GM23248 (cell line): Measurements from ENCODE around the gene PDSS2. TPM values are rescaled to one million over a fixed set of nuclear protein-coding genes. Genes with fewer than 3 reads are reported as not detected.

ENCODE experiments used
- DNase-seq: peaks from one replicate; pipeline ENCODE4 v3.0.0-alpha.2; 2015
- H2AFZ ChIP-seq: fragments of 200-600 bp; sonication (generic); 2 replicates; pipeline ENCODE4 v1.6.1; 2016; ENCODE audit warnings: antibody characterized with exemption
- H3F3A ChIP-seq: fragments of 200-600 bp; sonication (generic); 2 replicates; pipeline ENCODE4 v1.6.1; 2016; ENCODE audit warnings: mild to moderate bottlenecking, antibody characterized with exemption, mixed run types; ENCODE audit not compliant: insufficient read depth
- H3K27ac ChIP-seq: fragments of 200-600 bp; sonication (generic); 2 replicates; pipeline ENCODE4 v1.5.1; 2016; ENCODE audit warnings: mild to moderate bottlenecking
- H3K27me3 ChIP-seq: fragments of 200-600 bp; sonication (generic); replicated peaks from 2 replicates; pipeline ENCODE4 v1.6.1; 2016; ENCODE audit warnings: mild to moderate bottlenecking; ENCODE audit not compliant: insufficient read depth
- H3K36me3 ChIP-seq: fragments of 200-600 bp; sonication (generic); 2 replicates; pipeline ENCODE4 v1.6.1; 2016; ENCODE audit warnings: low read depth, mild to moderate bottlenecking
- H3K4me1 ChIP-seq: fragments of 200-600 bp; sonication (generic); 2 replicates; pipeline ENCODE4 v1.6.1; 2016; ENCODE audit warnings: mild to moderate bottlenecking; ENCODE audit not compliant: insufficient read depth
- H3K4me2 ChIP-seq: fragments of 200-600 bp; sonication (generic); one replicate; pipeline ENCODE4 v1.6.1; 2016; ENCODE audit warnings: mild to moderate bottlenecking; ENCODE audit not compliant: unreplicated experiment
- H3K4me3 ChIP-seq: fragments of 200-600 bp; sonication (generic); 2 replicates; pipeline ENCODE4 v1.5.1; 2016; ENCODE audit warnings: mild to moderate bottlenecking
- H3K79me2 ChIP-seq: fragments of 200-600 bp; sonication (generic); 2 replicates; pipeline ENCODE4 v1.6.1; 2016; ENCODE audit warnings: mild to moderate bottlenecking; ENCODE audit not compliant: insufficient read depth
- H3K9ac ChIP-seq: fragments of 200-600 bp; sonication (generic); 2 replicates; pipeline ENCODE4 v1.6.1; 2016; ENCODE audit warnings: mild to moderate bottlenecking
- H3K9me2 ChIP-seq: fragments of 200-600 bp; sonication (generic); 2 replicates; pipeline ENCODE4 v1.6.1; 2016; ENCODE audit warnings: mixed run types, mild to moderate bottlenecking, moderate library complexity; ENCODE audit not compliant: insufficient read depth
- H3K9me3 ChIP-seq: fragments of 200-600 bp; sonication (generic); one replicate; pipeline ENCODE4 v1.6.1; 2017; ENCODE audit warnings: low read depth
- H4K20me1 ChIP-seq: fragments of 200-600 bp; sonication (generic); 2 replicates; pipeline ENCODE4 v1.6.0; 2016; ENCODE audit not compliant: insufficient read depth
- EZH2 ChIP-seq: fragments of 200-600 bp; sonication (generic); IDR thresholded peaks from 2 replicates; pipeline ENCODE4 v1.6.1; 2018; ENCODE audit warnings: antibody characterized with exemption, mild to moderate bottlenecking; ENCODE audit not compliant: insufficient read depth, poor library complexity, severe bottlenecking
- EZH2phosphoT487 ChIP-seq: fragments of 200-600 bp; sonication (generic); IDR thresholded peaks from 2 replicates; pipeline ENCODE4 v1.6.1; 2018; ENCODE audit warnings: antibody characterized with exemption, moderate library complexity, mild to moderate bottlenecking, low read depth; ENCODE audit not compliant: insufficient read depth
- WGBS, 2 experiments: methylation state at CpG; one replicate each; pipeline ENCODE4 v1.1.6; 2015 to 2017; ENCODE audit warnings: low lambda C conversion rate in 2 of 2, low coverage in 1 of 2; ENCODE audit errors: missing lambda C conversion rate in 2 of 2; 5-methylcytosine and 5-hydroxymethylcytosine counted together
- in situ Hi-C: fragments of 300-500 bp; cut with MboI; formaldehyde crosslinking; loops from 2 replicates; pipeline ENCODE4 v1.15.0; 2020
- polyA plus RNA-seq: library from polyadenylated mRNA; unstranded; fragments of >200 nt; fragmentation: Nextera tagmentation; extraction: Ambion mirVana; gene quantifications from 2 replicates; pipeline ENCODE4 v1.2.1, GENCODE V29; 2016
- total RNA-seq: library from RNA; depleted of rRNA; stranded (reverse); fragments of >200 nt; shearing (Covaris generic); gene quantifications from 2 replicates; pipeline ENCODE4 v1.2.3, GENCODE V29; 2014; rRNA removed

The PDSS2 gene, protein sequence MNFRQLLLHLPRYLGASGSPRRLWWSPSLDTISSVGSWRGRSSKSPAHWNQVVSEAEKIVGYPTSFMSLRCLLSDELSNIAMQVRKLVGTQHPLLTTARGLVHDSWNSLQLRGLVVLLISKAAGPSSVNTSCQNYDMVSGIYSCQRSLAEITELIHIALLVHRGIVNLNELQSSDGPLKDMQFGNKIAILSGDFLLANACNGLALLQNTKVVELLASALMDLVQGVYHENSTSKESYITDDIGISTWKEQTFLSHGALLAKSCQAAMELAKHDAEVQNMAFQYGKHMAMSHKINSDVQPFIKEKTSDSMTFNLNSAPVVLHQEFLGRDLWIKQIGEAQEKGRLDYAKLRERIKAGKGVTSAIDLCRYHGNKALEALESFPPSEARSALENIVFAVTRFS
- 10.3 and 12.5 TPM in 2 replicates for total RNA-seq
- 9.9 and 11.4 TPM in 2 replicates for polyA plus RNA-seq

- Histone ChIP-seq H3K4me1 (no peaks in the 10 kb centered on the region), H3K27ac (peak within 1 kb of the TSS; percentile 65), H2AFZ (peak within 1 kb of the TSS; percentile 98), H3K4me2 (peak within 1 kb of the TSS; percentile 78), H3K9me3 (no peaks in the 10 kb centered on the region), H3F3A (no peaks in the 10 kb centered on the region), H3K4me3 (peak within 1 kb of the TSS; percentile 89), H3K9ac (peak within 1 kb of the TSS; percentile 88), H3K9me2 (no peaks in the 10 kb centered on the region), H4K20me1 (no peaks in the 10 kb centered on the region), H3K27me3 (no peaks in the 10 kb centered on the region), H3K79me2 (peaks cover 43% of the 10 kb centered on the region), H3K36me3 (no peaks in the 10 kb centered on the region)
- peak; percentile 99 for DNase-seq
- 2% methylated on average over 36 to 43 of the region's 46 CpGs for WGBS, 2 experiments
- in situ Hi-C loops: no loop called here
- TF ChIP-seq EZH2phosphoT487 (no peak), EZH2 (no peak)
Observed at GRCh38 chr6:107459283-107460082, at the start of gene PDSS2. TSS of gene PDSS2 (minus strand) at chr6:107459564. CDS start at chr6:107459285, 279 bp downstream.

GRCh38 chr6:107506145-107506544 lies 46.8 kb upstream of the PDSS2 start:
- DNase-seq: no peak
- H3K4me2 ChIP-seq: no peak overlapping the region
- no peaks in the 10 kb centered on the region for H3K79me2 ChIP-seq
- no peak overlapping the region for H3K27ac ChIP-seq
- no peak overlapping the region for H3K4me3 ChIP-seq
- no peaks in the 10 kb centered on the region for H3F3A ChIP-seq
- in situ Hi-C loops: no loop called here
- H3K36me3 ChIP-seq: no peaks in the 10 kb centered on the region
- H3K4me1 ChIP-seq: no peaks in the 10 kb centered on the region
- no peaks in the 10 kb centered on the region for H3K9me2 ChIP-seq
- no peaks in the 10 kb centered on the region for H3K9me3 ChIP-seq
- no peaks in the 10 kb centered on the region for H3K27me3 ChIP-seq
- no peak overlapping the region for H2AFZ ChIP-seq
- TF ChIP-seq EZH2phosphoT487 (no peak), EZH2 (no peak)
- H4K20me1 ChIP-seq: no peaks in the 10 kb centered on the region
- WGBS, 2 experiments: 96 to 100% methylated on average over 1 of the region's 1 CpG
- no peak overlapping the region for H3K9ac ChIP-seq

DNA sequence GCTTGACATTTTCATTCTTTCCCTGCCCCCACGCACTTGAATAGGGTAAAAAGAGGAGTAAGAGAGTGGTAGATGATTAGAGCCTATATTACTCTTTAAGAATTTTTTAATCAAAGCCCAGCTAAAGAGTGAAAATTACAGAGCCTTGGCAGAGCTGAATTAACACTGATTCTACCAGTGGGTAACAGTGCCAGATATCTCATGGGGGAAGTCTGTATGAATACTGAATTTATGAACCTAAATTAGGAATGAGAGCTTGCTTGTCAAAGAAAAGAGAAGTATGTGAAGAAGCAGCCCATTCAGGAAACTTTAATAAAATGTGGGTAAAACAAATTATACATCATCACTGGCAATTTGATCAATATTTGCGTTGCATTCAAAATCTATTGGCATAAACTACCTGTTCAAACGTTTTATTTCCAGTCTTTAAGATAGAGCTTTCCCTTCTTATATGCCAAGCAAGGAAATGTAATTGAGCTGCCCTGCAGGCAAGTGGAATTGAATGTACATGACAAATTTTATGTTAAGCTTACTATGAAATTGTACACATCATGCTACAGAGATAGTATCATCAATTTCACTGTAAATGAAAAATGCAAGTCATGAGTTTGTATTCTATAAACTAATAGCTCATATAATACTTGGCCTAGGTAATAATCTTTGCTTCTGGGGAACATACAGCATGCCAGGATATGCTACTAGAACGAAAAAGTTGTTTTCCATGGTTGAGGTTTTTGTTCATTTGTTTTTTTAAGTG lies 45.1 kb upstream of the PDSS2 start:
- WGBS, 2 experiments: 79 to 82% methylated on average over 4 of the region's 4 CpGs
- H3K27ac ChIP-seq: no peak overlapping the region
- in situ Hi-C loops: no loop called here
- no peak overlapping the region for H3K4me3 ChIP-seq
- H3K27me3 ChIP-seq: no peaks in the 10 kb centered on the region
- no peaks in the 10 kb centered on the region for H3K36me3 ChIP-seq
- H2AFZ ChIP-seq: no peak overlapping the region
- no peak for DNase-seq
- H3K79me2 ChIP-seq: no peaks in the 10 kb centered on the region
- H3K9me3 ChIP-seq: no peaks in the 10 kb centered on the region
- no peak overlapping the region for H3K9ac ChIP-seq
- H3F3A ChIP-seq: no peaks in the 10 kb centered on the region
- H4K20me1 ChIP-seq: no peaks in the 10 kb centered on the region
- H3K4me2 ChIP-seq: no peak overlapping the region
- TF ChIP-seq EZH2: no peak
- no peak for TF ChIP-seq EZH2phosphoT487
- H3K4me1 ChIP-seq: no peaks in the 10 kb centered on the region
- H3K9me2 ChIP-seq: no peaks in the 10 kb centered on the region
